ENCODE measurements around the gene DOCK9.

Gene DOCK9

DNA sequence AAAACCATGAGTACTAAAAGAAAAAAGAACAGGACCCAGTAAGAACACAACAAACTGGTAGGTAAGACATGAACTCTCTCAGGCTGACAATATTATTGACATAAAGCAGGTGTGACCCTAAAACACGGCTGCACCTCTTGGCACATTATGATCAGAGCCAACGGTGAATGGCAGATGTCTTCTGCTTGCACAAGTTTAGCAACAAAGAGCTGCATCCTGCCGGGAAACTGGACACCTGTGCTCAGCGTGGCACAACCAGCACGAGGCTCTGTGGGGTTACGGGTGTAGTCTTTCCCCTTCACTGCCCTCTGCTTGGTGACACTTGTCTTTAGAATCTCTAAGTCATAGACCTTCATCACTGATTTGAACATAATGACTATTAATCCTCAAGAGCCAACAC, 97.9 kb downstream of the DOCK9 start:
- H3K9me3 ChIP-seq (ENCODE audit: control insufficient read depth, low read length) = no peaks in the 10 kb centered on the region
- peaks cover 52% of the 10 kb centered on the region for H3K36me3 ChIP-seq (ENCODE audit: control insufficient read depth, insufficient read depth, low read length, severe bottlenecking)
- H3K27me3 ChIP-seq (replicated peaks; ENCODE audit: control insufficient read depth, insufficient read depth, low read length) = no peaks in the 10 kb centered on the region
- H3K4me3 ChIP-seq (ENCODE audit: low read length) = no peak overlapping the region
- no peaks in the 10 kb centered on the region for H3K4me1 ChIP-seq (ENCODE audit: control insufficient read depth, insufficient read depth, low read length)
- no peak for DNase-seq (ENCODE audit: low read depth)
- no peak overlapping the region for H3K9ac ChIP-seq (ENCODE audit: low read length)

- DNase-seq (ENCODE audit: low read depth) = no peak
- H3K36me3 ChIP-seq (ENCODE audit: control insufficient read depth, insufficient read depth, low read length, severe bottlenecking) = peaks cover 47% of the 10 kb centered on the region
- H3K9me3 ChIP-seq (ENCODE audit: control insufficient read depth, low read length) = no peaks in the 10 kb centered on the region
- no peak overlapping the region for H3K4me3 ChIP-seq (ENCODE audit: low read length)
- no peaks in the 10 kb centered on the region for H3K27me3 ChIP-seq (replicated peaks; ENCODE audit: control insufficient read depth, insufficient read depth, low read length)
- H3K9ac ChIP-seq (ENCODE audit: low read length) = no peak overlapping the region
- no peaks in the 10 kb centered on the region for H3K4me1 ChIP-seq (ENCODE audit: control insufficient read depth, insufficient read depth, low read length)
Observed at GRCh38 chr13:98879127-98879520, 98.7 kb downstream of the DOCK9 start.

GRCh38 chr13:98878486-98879126, 99.3 kb downstream of the DOCK9 start:
- H3K4me3 ChIP-seq (ENCODE audit: low read length) = no peak overlapping the region
- DNase-seq (ENCODE audit: low read depth) = no peak
- no peaks in the 10 kb centered on the region for H3K4me1 ChIP-seq (ENCODE audit: control insufficient read depth, insufficient read depth, low read length)
- H3K27me3 ChIP-seq (replicated peaks; ENCODE audit: control insufficient read depth, insufficient read depth, low read length) = no peaks in the 10 kb centered on the region
- H3K9ac ChIP-seq (ENCODE audit: low read length) = no peak overlapping the region
- H3K9me3 ChIP-seq (ENCODE audit: control insufficient read depth, low read length) = peaks cover 2% of the 10 kb centered on the region
- H3K36me3 ChIP-seq (ENCODE audit: control insufficient read depth, insufficient read depth, low read length, severe bottlenecking) = peaks cover 43% of the 10 kb centered on the region

DNA sequence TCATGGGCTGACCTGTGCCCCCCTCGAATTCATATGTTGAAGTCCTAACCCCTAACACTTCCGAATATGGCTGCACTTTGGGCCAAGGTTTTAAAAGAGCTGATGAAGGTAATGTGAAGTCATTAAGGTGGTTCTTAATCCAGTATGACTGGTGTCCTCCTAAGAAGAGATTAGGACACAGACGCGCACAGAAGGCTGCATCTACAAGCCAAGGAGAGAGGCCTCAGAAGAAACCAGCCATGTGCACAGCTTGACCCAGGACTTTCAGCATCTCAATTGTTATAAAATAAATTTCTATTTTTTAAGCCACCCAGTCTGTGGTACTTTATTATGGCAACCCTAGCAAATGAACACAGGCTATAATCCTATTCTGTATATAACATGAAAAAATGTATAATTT, 99.9 kb downstream of the DOCK9 start:
- no peaks in the 10 kb centered on the region for H3K4me1 ChIP-seq (ENCODE audit: control insufficient read depth, insufficient read depth, low read length)
- H3K4me3 ChIP-seq (ENCODE audit: low read length) = no peak overlapping the region
- H3K9me3 ChIP-seq (ENCODE audit: control insufficient read depth, low read length) = peaks cover 8% of the 10 kb centered on the region
- no peak for DNase-seq (ENCODE audit: low read depth)
- H3K36me3 ChIP-seq (ENCODE audit: control insufficient read depth, insufficient read depth, low read length, severe bottlenecking) = peaks cover 41% of the 10 kb centered on the region
- no peak overlapping the region for H3K9ac ChIP-seq (ENCODE audit: low read length)
- H3K27me3 ChIP-seq (replicated peaks; ENCODE audit: control insufficient read depth, insufficient read depth, low read length) = no peaks in the 10 kb centered on the region

- Histone ChIP-seq H3K4me1 (ENCODE audit: control insufficient read depth, insufficient read depth, low read length) (no peaks in the 10 kb centered on the region), H3K36me3 (ENCODE audit: control insufficient read depth, insufficient read depth, low read length, severe bottlenecking) (peaks cover 37% of the 10 kb centered on the region), H3K9me3 (ENCODE audit: control insufficient read depth, low read length) (peaks cover 8% of the 10 kb centered on the region), H3K27me3 (replicated peaks; ENCODE audit: control insufficient read depth, insufficient read depth, low read length) (no peaks in the 10 kb centered on the region), H3K9ac (ENCODE audit: low read length) (no peak overlapping the region), H3K4me3 (ENCODE audit: low read length) (no peak overlapping the region)
- DNase-seq (ENCODE audit: low read depth) = no peak
Observed at GRCh38 chr13:98877466-98877865, 100.4 kb downstream of the DOCK9 start.

DNA sequence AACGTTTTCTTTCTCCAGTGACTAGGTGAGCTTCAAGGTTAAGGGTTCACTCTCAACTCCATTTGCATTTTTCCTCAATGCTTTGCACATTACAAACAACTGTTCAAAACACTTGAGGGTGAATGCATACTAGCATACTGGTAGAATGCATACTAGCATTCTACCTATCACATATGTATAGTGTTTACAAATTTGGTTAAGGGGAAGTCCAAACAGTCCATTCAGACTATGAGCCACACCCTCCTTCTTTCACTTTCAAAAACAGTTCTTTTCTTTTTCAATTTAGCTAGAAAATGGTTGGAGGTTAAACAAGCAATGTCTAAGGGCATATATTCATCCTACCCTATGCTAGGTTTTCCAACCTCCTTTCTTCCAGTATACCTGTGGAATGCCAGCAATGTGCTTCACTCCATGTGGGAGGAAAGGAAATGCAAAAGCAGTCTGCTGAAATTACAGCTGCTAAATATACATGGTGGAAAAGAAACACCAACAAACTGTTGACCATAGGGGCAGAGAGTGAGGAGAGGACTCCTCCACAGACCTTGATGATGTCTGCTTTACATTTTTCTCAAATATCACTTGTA, 102.6 kb downstream of the DOCK9 start:
- DNase-seq (ENCODE audit: low read depth) = no peak
- Histone ChIP-seq H3K9ac (ENCODE audit: low read length) (no peak overlapping the region), H3K27me3 (replicated peaks; ENCODE audit: control insufficient read depth, insufficient read depth, low read length) (no peaks in the 10 kb centered on the region), H3K4me3 (ENCODE audit: low read length) (no peak overlapping the region), H3K9me3 (ENCODE audit: control insufficient read depth, low read length) (peaks cover 8% of the 10 kb centered on the region), H3K4me1 (ENCODE audit: control insufficient read depth, insufficient read depth, low read length) (no peaks in the 10 kb centered on the region), H3K36me3 (ENCODE audit: control insufficient read depth, insufficient read depth, low read length, severe bottlenecking) (peaks cover 22% of the 10 kb centered on the region)

GRCh38 chr13:98874029-98874397, 103.9 kb downstream of the DOCK9 start:
- Histone ChIP-seq H3K36me3 (ENCODE audit: control insufficient read depth, insufficient read depth, low read length, severe bottlenecking) (peaks cover 10% of the 10 kb centered on the region), H3K9me3 (ENCODE audit: control insufficient read depth, low read length) (peaks cover 8% of the 10 kb centered on the region), H3K4me1 (ENCODE audit: control insufficient read depth, insufficient read depth, low read length) (no peaks in the 10 kb centered on the region), H3K4me3 (ENCODE audit: low read length) (no peak overlapping the region), H3K27me3 (replicated peaks; ENCODE audit: control insufficient read depth, insufficient read depth, low read length) (no peaks in the 10 kb centered on the region), H3K9ac (ENCODE audit: low read length) (no peak overlapping the region)
- DNase-seq (ENCODE audit: low read depth) = no peak

DNA sequence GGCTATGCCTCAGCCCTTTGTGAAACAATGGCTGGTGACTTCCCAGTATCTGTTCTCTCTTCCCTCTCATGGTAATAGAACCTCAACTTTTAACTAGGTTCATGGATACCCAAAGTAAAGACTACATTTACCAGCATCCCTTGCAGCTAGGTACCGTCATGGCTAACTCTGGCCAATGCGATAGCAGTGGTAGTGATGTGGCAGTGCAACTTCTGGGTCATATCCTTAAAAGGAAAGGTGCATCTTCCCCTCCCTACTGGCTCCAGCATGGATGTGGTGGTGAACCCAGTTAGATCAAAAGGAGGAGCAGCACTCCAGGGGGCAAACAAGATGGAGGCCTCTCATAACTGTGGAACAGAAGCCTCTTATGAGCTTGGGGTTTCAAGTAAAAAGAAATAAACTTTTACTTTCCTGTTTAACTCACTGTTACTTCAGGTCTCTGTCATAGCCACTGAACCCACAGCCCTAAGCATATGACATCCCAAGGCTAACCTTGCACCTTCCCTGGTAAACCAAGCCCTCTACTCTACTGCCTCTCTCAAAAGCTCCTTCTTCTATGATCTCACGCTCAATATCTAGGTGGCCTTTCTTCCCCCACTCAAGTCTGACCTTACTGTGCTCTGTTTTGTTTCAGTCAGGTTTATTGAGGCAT, 104.4 kb downstream of the DOCK9 start:
- Histone ChIP-seq H3K9ac (ENCODE audit: low read length) (no peak overlapping the region), H3K4me3 (ENCODE audit: low read length) (no peak overlapping the region), H3K27me3 (replicated peaks; ENCODE audit: control insufficient read depth, insufficient read depth, low read length) (no peaks in the 10 kb centered on the region), H3K4me1 (ENCODE audit: control insufficient read depth, insufficient read depth, low read length) (no peaks in the 10 kb centered on the region), H3K36me3 (ENCODE audit: control insufficient read depth, insufficient read depth, low read length, severe bottlenecking) (peaks cover 10% of the 10 kb centered on the region), H3K9me3 (ENCODE audit: control insufficient read depth, low read length) (peaks cover 8% of the 10 kb centered on the region)
- DNase-seq (ENCODE audit: low read depth) = no peak

DNA sequence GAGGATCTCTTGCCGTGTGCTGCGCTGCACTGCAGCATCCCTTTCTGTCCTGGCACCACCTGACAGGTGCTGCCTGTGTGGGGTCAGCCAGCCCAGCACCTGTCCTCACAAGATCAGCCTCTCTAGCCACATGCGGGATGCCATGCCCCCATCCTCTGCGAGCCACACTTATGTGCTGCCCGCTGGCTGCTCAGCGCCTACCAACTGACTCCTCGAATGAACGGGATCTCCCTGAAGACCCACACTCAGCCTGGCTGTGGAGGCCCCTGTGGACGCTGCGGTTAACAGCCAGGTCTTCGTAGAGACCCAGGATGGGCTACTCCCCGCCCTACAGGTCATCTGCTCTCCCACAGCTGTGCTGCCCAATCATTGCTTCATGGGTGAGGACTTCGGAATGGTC, 106.1 kb downstream of the DOCK9 start:
- Histone ChIP-seq H3K27me3 (replicated peaks; ENCODE audit: control insufficient read depth, insufficient read depth, low read length) (no peaks in the 10 kb centered on the region), H3K9ac (ENCODE audit: low read length) (no peak overlapping the region), H3K4me3 (ENCODE audit: low read length) (no peak overlapping the region), H3K9me3 (ENCODE audit: control insufficient read depth, low read length) (peaks cover 8% of the 10 kb centered on the region), H3K36me3 (ENCODE audit: control insufficient read depth, insufficient read depth, low read length, severe bottlenecking) (peaks cover 17% of the 10 kb centered on the region), H3K4me1 (ENCODE audit: control insufficient read depth, insufficient read depth, low read length) (no peaks in the 10 kb centered on the region)
- no peak for DNase-seq (ENCODE audit: low read depth)

GRCh38 chr13:98869408-98870090, 108.3 kb downstream of the DOCK9 start:
- no peaks in the 10 kb centered on the region for H3K4me1 ChIP-seq (ENCODE audit: control insufficient read depth, insufficient read depth, low read length)
- no peak for DNase-seq (ENCODE audit: low read depth)
- no peaks in the 10 kb centered on the region for H3K27me3 ChIP-seq (replicated peaks; ENCODE audit: control insufficient read depth, insufficient read depth, low read length)
- peaks cover 8% of the 10 kb centered on the region for H3K9me3 ChIP-seq (ENCODE audit: control insufficient read depth, low read length)
- peaks cover 12% of the 10 kb centered on the region for H3K36me3 ChIP-seq (ENCODE audit: control insufficient read depth, insufficient read depth, low read length, severe bottlenecking)
- no peak overlapping the region for H3K9ac ChIP-seq (ENCODE audit: low read length)
- H3K4me3 ChIP-seq (ENCODE audit: low read length) = no peak overlapping the region

- Histone ChIP-seq H3K36me3 (ENCODE audit: control insufficient read depth, insufficient read depth, low read length, severe bottlenecking) (peaks cover 13% of the 10 kb centered on the region), H3K4me3 (ENCODE audit: low read length) (no peak overlapping the region), H3K9me3 (ENCODE audit: control insufficient read depth, low read length) (peaks cover 8% of the 10 kb centered on the region), H3K9ac (ENCODE audit: low read length) (no peak overlapping the region), H3K27me3 (replicated peaks; ENCODE audit: control insufficient read depth, insufficient read depth, low read length) (no peaks in the 10 kb centered on the region), H3K4me1 (ENCODE audit: control insufficient read depth, insufficient read depth, low read length) (no peaks in the 10 kb centered on the region)
- DNase-seq (ENCODE audit: low read depth) = no peak
Observed at GRCh38 chr13:98868932-98869331, 108.9 kb downstream of the DOCK9 start.

All from adipocyte (in vitro differentiated cells).